Smooth muscle cell (in vitro differentiated cells): ENCODE data around the gene CD2AP. TPM values are rescaled to one million over a fixed set of nuclear protein-coding genes. Genes with fewer than 3 reads are reported as not detected.

Source experiments
- DNase-seq: peaks from one replicate; lab custom pipeline; 2025; ENCODE audit not compliant: unreplicated experiment; lab: John Stamatoyannopoulos, UW
- H2AFZ ChIP-seq: fragments of 200-600 bp; sonication (generic); 2 replicates; pipeline ENCODE4 v1.6.0; 2016; ENCODE audit warnings: antibody characterized with exemption, low read depth, mild to moderate bottlenecking
- H3F3A ChIP-seq: fragments of 200-600 bp; sonication (generic); 2 replicates; pipeline ENCODE4 v1.6.0; 2017; ENCODE audit warnings: antibody characterized with exemption, low read depth
- H3K27ac ChIP-seq: fragments of 200-600 bp; sonication (generic); 2 replicates; pipeline ENCODE4 v1.5.1; 2016; ENCODE audit warnings: low read depth, mild to moderate bottlenecking
- H3K27me3 ChIP-seq: fragments of 200-600 bp; sonication (generic); 2 replicates; pipeline ENCODE4 v1.6.1; 2016; ENCODE audit warnings: low read depth, mild to moderate bottlenecking
- H3K36me3 ChIP-seq: fragments of 200-600 bp; sonication (generic); 2 replicates; pipeline ENCODE4 v1.5.1; 2016; ENCODE audit warnings: low read depth
- H3K4me1 ChIP-seq: fragments of 200-600 bp; sonication (generic); 2 replicates; pipeline ENCODE4 v1.5.1; 2016; ENCODE audit warnings: low read depth
- H3K4me2 ChIP-seq: fragments of 200-600 bp; sonication (generic); 2 replicates; pipeline ENCODE4 v1.6.0; 2016; ENCODE audit warnings: mild to moderate bottlenecking
- H3K4me3 ChIP-seq: fragments of 200-600 bp; sonication (generic); 2 replicates; pipeline ENCODE4 v1.5.1; 2016; ENCODE audit warnings: mild to moderate bottlenecking
- H3K79me2 ChIP-seq: fragments of 200-600 bp; sonication (generic); 2 replicates; pipeline ENCODE4 v1.6.0; 2016; ENCODE audit warnings: low read depth, mild to moderate bottlenecking
- H3K9ac ChIP-seq: fragments of 200-600 bp; sonication (generic); 2 replicates; pipeline ENCODE4 v1.6.0; 2016; ENCODE audit warnings: low read depth
- H3K9me3 ChIP-seq: fragments of 200-600 bp; sonication (generic); replicated peaks from 2 replicates; pipeline ENCODE4 v1.5.1; 2016; ENCODE audit warnings: low read depth
- H4K20me1 ChIP-seq: fragments of 200-600 bp; sonication (generic); 2 replicates; pipeline ENCODE4 v1.6.0; 2016; ENCODE audit warnings: low read depth
- WGBS: methylation state at CpG from one replicate; pipeline ENCODE4 v1.1.7; 2016; ENCODE audit warnings: low lambda C conversion rate; 5-methylcytosine and 5-hydroxymethylcytosine counted together
- polyA plus RNA-seq: library from polyadenylated mRNA; unstranded; fragments of >200 nt; fragmentation: Nextera tagmentation; extraction: Ambion mirVana; gene quantifications from 2 replicates; pipeline ENCODE4 v1.2.1, GENCODE V29; 2016
- total RNA-seq: library from RNA; depleted of rRNA; stranded (reverse); fragments of >200 nt; gene quantifications from 2 replicates; pipeline ENCODE4 v1.2.3, GENCODE V29; 2014
- TF ChIP-seq, protein P1 (sequence below): fragments of 200-600 bp; sonication (generic); IDR thresholded peaks from 2 replicates; pipeline ENCODE4 v1.5.1; 2017; ENCODE audit warnings: borderline replicate concordance, mild to moderate bottlenecking, antibody characterized with exemption; ENCODE audit not compliant: insufficient read depth, poor library complexity, severe bottlenecking

Gene CD2AP
- total and polyA plus RNA-seq, 2 experiments from 2014 or later = 7.4 to 33.4 TPM

GRCh38 chr6:47535316-47536225, 58.0 kb downstream of the CD2AP start:
- peaks cover 13% of the 10 kb centered on the region for H3K36me3 ChIP-seq
- TF ChIP-seq, protein P1, sequence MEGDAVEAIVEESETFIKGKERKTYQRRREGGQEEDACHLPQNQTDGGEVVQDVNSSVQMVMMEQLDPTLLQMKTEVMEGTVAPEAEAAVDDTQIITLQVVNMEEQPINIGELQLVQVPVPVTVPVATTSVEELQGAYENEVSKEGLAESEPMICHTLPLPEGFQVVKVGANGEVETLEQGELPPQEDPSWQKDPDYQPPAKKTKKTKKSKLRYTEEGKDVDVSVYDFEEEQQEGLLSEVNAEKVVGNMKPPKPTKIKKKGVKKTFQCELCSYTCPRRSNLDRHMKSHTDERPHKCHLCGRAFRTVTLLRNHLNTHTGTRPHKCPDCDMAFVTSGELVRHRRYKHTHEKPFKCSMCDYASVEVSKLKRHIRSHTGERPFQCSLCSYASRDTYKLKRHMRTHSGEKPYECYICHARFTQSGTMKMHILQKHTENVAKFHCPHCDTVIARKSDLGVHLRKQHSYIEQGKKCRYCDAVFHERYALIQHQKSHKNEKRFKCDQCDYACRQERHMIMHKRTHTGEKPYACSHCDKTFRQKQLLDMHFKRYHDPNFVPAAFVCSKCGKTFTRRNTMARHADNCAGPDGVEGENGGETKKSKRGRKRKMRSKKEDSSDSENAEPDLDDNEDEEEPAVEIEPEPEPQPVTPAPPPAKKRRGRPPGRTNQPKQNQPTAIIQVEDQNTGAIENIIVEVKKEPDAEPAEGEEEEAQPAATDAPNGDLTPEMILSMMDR = no peak
- H3K9ac ChIP-seq = no peak overlapping the region
- no peak overlapping the region for H3K4me2 ChIP-seq
- no peaks in the 10 kb centered on the region for H3F3A ChIP-seq
- H3K4me1 ChIP-seq = no peaks in the 10 kb centered on the region
- peaks cover 78% of the 10 kb centered on the region for H4K20me1 ChIP-seq
- H3K27me3 ChIP-seq = no peaks in the 10 kb centered on the region
- no peaks in the 10 kb centered on the region for H3K9me3 ChIP-seq
- peaks cover 39% of the 10 kb centered on the region for H3K79me2 ChIP-seq
- DNase-seq = no peak
- no peak overlapping the region for H3K4me3 ChIP-seq
- H3K27ac ChIP-seq = no peak overlapping the region
- WGBS = 98% methylated on average over 2 of the region's 2 CpGs
- no peak overlapping the region for H2AFZ ChIP-seq

- H3K9me3 ChIP-seq = no peaks in the 10 kb centered on the region
- H3K4me1 ChIP-seq = no peaks in the 10 kb centered on the region
- 91% methylated on average over 4 of the region's 4 CpGs for WGBS
Observed at GRCh38 chr6:47536816-47537401, 59.3 kb downstream of the CD2AP start.

DNA sequence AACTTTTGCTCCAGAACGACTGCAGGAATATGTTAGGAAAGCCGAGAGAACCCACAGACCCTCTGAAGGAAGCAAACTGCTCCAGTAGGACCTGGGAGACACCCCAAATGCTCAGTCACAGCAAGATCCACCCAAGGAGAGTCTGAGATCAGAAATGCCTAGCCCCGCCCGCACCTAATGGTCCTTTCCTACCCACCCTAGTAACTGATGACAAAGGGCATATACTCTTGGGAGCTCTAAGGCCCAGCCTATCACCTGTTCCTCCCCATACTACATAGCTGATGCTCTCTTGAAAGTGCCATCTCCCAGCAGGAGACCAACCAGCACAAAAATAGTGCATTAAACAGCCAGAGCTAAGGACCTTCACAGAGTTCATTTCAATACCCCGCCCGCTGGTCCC, 67.6 kb downstream of the CD2AP start:
- Histone ChIP-seq H4K20me1 (peaks cover 17% of the 10 kb centered on the region), H3K9me3 (no peaks in the 10 kb centered on the region), H3K27me3 (no peaks in the 10 kb centered on the region), H2AFZ (no peak overlapping the region), H3K4me2 (no peak overlapping the region), H3K9ac (no peak overlapping the region), H3K4me1 (no peaks in the 10 kb centered on the region), H3K27ac (no peak overlapping the region), H3K36me3 (peaks cover 25% of the 10 kb centered on the region), H3F3A (no peaks in the 10 kb centered on the region), H3K4me3 (no peak overlapping the region), H3K79me2 (peaks cover 21% of the 10 kb centered on the region)
- TF ChIP-seq, protein P1 = no peak
- DNase-seq = no peak
- over 99% methylated on average over 6 of the region's 6 CpGs for WGBS

More at GRCh38 chr6:47536816-47537401, 59.3 kb downstream of the CD2AP start:
- Histone ChIP-seq H3F3A (no peaks in the 10 kb centered on the region), H3K27me3 (no peaks in the 10 kb centered on the region), H3K4me2 (no peak overlapping the region), H2AFZ (no peak overlapping the region), H3K79me2 (peaks cover 40% of the 10 kb centered on the region), H3K4me3 (no peak overlapping the region), H4K20me1 (peaks cover 69% of the 10 kb centered on the region), H3K27ac (no peak overlapping the region), H3K36me3 (peaks cover 13% of the 10 kb centered on the region), H3K9ac (no peak overlapping the region)
- DNase-seq = no peak
- TF ChIP-seq, protein P1 = no peak
